Fibroblast of skin of left quadriceps (primary cell): ENCODE data around the gene SYT12.

Experiments
- DNase-seq, 2 experiments: peaks; one replicate each; pipeline ENCODE4 v3.0.0-alpha.2; 2013; ENCODE audit warnings: low read depth in 2 of 2

SYT12 gene

DNA sequence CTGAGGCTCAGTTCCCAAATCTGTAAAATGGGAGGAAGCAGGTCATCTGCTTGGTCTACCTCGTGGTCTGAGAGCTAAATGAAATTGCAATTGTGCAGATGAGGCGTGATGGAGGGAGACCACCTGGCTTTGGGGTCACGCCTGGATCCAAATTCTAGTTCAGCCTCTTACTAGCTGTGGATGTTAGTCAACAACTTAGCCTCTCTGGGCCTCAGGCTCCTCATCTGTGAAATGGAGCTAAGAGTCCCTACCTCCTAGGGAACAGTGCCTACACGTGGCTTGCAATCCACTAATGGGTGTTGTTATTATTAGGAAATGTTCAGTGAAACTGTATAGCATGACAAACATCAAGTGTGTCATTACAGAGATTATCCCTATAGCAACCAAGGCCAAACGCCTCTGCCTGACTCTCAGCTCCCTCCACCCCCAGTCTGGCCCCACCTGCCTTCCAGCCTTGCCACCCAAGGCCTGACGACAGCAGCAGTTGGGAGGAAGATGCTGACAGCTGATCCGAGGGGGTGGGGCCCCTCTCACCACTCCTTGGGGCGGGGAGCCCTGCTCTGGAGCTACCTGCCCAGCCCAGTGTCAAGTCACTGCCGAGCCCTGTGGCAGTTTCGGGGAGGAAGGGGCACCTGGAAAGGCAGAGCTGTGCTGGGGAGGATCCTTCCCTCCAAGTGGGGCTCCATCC lies 32.0 kb downstream of the SYT12 start:
- no peak for DNase-seq

DNA sequence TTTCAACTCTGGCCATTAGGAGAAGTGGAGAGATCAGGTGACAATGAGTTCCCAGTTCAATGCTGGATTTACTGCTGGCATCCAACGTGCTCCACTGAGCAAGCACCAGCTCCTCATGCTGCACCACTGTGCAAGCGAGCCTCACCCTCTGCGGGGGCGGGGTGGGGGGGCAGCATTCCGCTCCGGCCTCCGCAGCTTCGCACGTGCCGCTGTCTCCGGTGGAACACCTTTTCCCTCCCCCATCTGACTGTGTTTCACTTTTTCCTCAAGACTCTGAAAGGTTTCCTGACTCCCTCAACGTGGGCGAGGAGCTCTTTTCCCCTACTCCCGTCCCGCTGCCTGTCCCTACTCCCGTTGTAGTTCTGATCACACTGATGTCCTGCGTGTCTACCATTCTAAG lies 32.9 kb downstream of the SYT12 start:
- DNase-seq: no peak

DNA sequence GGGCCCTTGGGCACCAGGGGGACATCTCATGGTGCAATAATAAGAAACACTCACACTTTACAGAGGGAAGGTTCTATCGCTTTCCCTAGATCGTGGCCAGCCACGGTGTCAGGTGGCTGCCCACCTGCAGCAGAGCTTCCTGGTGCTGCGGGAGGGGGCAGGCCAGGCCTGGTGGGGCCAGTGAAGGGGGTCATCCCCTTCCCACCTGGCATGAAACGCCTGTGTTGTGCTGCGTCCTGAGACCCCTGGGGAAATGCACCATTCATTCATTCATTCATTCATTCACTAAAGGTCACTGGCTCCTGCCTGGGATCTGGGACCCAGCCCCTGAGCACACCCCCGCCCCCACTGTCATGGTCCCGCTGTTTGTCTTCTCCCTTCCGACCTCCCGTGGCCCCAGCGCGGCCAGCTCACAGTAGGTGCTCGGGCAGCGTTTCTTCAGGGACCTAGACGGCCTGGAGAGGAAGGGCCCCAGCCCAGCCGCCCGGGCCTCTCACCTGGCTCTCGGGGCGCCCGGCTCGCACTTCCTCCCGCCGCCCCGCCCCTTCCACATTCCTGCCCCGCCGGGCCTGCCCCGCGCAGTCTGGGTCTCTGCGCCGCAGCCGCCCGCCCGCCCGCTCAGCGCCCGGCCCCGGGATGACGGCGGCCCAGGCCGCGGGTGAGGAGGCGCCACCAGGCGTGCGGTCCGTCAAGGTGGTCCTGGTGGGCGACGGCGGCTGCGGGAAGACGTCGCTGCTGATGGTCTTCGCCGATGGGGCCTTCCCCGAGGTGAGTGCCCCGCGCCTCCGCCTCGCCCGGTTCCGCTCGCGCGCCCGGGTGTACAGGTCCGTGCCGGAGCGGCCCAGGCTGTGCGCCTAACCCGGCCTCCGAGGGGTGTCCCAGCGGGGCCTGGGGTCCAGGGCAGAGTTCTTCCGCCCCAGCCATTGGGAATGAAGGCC lies 33.6 kb downstream of the SYT12 start, which contains the start of gene RHOD:
TSS of gene RHOD (plus strand) at position 581 of the 938 bp plus-strand sequence. CDS start at position 637, 56 bp downstream.
- DNase-seq: no peak

DNA sequence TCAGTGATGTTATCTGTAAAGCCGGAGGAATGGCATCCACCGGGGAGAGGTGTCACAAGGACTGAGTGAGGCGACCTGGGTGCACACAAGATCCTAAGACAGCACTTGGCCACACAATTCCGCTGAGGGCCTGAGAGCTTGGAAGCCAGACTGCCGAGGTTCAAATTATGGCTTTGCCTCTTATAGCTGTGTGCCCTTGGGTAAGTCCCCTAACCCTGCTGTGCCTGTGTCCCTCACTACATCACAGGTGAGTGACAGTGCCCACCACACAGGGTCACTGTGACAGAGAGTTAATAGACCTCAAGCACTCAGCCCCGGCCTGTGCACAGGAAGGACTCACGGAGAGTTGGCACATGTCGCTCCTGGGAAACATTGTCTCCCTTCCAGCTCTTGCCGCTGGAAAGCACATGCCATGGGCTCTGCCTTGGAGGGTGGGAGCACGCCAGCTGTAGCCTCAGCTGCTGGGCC lies 34.3 kb downstream of the SYT12 start:
- DNase-seq: no peak

- DNase-seq: no peak
Measured at GRCh38 chr11:67058506-67058905, 35.6 kb downstream of the SYT12 start.

- no peak for DNase-seq
Measured at GRCh38 chr11:67059671-67060070, 36.7 kb downstream of the SYT12 start.

GRCh38 chr11:67060111-67060522 lies 37.2 kb downstream of the SYT12 start:
- DNase-seq: no peak

GRCh38 chr11:67062526-67063373 lies 39.8 kb downstream of the SYT12 start:
- no peak for DNase-seq

DNA sequence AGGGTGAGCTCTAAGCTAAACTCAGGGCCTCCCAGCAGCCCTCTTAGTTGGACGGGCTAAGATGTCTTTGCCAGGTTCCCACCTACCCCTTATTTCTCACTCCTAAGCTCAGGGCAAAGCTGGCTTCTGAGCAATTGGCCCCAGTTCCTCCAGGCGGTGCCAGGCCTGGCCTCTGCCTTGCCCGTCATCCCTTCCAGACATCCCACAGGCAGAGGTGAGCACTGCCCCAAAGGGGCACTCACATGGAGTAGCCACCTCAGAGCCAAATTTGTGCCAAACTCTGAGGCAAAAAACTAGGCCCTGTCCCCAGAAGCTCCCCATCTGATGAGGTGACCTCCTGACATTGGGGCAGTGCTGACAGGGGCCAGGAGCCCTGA lies 43.4 kb downstream of the SYT12 start:
- DNase-seq: no peak

DNA sequence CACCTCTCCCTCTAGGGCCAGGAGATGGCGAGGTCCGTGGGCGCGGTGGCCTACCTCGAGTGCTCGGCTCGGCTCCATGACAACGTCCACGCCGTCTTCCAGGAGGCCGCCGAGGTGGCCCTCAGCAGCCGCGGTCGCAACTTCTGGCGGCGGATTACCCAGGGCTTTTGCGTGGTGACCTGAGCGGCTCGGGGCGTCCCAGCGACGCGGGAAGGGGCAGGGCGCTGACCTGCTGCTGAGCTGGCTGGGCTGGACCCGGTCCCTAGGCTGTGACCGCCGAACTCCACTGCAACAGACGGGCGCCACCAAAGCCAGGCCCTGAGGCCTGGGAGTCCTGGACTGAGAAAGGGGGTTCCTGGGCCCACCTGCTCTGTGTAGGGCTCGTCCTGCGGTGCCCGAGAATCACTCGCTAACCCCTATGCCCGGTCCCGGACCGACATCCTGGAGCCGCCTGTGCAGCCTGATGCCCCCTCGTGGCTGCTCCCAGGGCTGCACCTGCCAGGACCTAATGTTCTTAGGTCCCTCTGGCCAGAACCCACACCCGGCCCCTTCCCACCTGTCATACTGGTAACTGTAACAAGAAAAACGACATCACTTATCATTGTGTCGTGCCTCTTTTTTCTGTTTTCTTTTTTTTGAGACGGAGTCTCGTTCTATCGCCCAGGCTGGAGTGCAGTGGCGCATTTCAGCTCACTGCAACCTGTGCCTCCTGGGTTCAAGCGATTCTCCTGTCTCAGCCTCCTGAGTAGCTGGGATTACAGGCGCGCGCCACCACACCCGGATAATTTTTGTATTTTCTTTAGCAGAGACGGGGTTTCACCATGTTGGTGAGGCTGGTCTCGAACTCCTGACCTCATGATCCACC lies 48.7 kb downstream of the SYT12 start:
- DNase-seq: no peak

- DNase-seq: no peak
Measured at GRCh38 chr11:67072295-67072694, 49.4 kb downstream of the SYT12 start.

DNA sequence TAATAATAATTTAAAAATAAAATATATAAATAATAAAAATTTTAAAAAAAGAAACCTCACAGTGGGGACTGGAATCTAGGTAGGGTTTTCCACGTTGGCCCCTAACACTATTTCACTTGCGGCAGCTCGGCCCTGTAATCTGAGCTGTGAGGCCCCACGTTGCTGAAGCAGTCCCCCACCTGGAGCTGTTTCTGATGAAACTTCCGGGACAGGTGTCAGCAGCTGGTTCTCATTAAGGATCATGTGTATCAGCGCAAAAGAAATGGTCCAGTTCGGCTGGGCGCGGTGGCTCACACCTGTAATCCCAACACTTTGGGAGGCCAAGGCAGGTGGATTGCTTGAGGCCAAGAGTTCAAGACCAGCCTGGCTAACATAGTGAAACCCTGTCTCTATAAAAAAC lies 51.0 kb downstream of the SYT12 start:
- DNase-seq: no peak

DNA sequence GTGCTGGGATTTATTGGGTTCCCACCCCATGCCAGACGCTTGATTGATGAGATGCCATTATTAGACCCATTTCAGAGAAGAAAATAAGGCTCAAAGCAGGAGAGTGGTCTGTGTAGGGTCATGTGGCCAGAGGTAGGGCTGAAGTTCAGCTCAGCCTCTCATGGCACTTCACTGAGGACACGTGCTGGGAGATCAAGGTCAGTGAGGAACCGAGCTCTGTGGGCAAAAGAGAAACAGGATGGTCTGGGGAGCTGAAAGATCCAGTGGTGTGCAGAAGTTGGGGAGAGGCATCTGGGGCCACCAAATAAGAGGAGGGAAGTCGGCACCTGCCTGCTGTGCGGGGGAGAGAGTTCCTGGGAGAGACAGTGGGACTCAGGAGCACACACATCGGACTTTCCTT lies 53.3 kb downstream of the SYT12 start:
- no peak for DNase-seq

DNA sequence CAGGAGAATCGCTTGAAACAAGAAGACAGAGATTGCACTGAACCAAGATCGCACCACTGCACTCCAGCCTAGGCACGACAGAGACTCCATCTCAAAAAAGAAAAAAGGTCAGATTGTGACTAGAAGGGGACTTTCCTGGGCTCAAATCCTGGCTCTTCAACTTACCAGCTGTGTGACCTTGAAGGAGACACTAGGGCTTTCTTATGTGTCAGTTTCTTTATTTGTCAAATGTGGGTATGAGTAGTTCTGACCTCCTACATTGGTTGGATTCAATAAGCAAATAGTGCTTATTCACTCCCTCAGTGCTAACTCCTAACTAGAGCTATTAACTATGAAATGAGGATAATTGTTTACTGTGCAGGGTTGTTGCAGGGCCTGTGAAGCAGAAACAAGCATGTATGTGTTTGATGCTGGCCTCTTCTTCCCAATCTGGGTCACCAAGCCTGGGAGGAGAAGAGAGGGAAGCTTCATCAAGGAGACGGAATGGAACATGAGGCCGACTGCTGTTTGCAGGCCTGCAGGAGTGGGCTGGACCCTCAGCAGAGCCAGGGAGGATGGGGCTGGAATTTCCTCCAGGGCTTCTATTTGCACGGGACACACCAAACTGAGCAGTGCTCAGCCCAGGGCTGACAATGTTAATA lies 56.3 kb downstream of the SYT12 start:
- DNase-seq: no peak

DNA sequence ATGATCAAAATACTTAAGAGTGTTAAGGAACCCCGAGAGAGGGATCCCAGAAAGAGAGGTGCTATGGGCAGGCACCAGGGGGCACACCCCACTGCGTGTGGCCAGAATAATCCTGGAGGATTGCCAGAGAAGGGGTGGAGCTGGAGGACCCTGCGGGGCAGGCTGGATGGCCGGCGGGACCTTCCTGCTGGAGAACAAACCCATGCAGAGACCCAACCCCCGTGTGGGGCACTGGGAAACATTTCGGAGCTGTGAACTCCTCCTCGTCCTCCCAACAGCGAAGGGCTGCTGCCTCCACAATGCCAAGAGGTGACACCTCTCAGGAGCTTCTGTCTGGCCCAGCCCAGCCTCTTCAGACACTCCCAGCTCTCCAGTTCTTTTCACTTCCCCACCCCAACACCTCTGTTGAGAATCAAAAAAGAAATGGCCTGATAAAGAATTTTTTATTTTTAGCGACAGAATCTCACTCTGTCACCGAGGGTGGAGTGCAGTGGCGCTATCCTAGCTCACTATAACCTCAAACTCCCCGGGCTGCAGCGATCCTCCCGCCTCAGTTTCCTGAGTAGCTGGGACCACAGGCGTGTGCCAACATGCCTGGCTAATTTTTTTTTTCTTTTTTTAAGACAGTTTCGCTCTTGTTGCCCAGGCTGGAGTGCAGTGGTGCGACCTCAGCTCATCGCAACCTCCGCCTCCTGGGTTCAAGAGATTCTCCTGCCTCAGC lies 59.3 kb downstream of the SYT12 start:
- no peak for DNase-seq

GRCh38 chr11:67083786-67084366 lies 60.9 kb downstream of the SYT12 start:
- DNase-seq: no peak

DNA sequence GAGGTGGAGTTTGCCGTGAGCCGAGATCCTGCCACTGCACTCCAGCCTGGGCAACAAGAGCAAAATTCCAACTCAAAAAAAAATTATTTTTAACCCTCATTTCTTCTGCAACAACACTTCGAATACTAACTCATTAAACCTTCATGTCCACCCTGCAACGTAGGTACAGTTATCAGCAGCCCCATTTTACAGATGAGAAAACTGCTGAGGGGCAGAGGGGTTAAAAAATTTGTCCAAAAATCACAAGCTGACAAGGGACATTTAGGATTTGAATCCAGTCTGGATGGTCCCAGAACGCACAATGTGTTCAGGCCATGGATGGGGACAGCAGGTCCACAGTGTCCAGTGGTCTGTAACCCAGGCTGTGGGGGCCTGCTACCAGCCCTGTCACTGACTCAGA lies 62.7 kb downstream of the SYT12 start:
- DNase-seq: no peak

DNA sequence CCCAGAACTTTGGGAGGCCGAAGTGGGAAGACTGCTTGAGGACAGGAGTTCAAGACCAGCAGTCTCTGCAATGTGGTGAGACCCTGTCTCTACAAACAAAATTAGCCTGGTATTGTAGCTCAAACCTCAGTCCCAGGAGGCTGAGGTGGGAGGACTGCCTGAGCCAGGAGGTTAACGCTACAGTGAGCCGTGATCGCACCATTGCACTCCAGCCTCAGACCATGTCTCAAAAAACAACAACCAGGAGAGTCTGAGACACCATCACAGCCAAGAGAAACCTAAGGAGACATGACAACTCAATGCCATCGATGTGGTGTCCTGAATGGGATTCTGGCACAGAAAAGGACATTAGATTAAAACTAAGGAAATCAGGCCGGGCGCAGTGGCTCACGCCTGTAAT lies 67.8 kb downstream of the SYT12 start:
- DNase-seq: no peak

DNA sequence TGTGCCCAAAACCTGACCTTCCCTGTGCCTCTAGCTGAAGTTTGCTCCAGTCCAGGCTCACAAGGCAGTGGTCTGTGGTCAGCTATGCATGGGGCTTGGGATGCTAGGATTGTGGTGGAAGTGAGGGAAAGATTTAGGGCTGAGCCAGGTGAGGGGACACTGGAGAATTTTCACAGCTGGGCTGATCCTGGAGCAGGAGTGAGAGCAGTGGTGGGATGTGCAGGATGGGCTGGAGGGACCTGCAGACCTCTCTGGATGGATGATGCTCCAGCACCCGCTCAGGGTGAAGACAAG lies 72.2 kb downstream of the SYT12 start:
- no peak for DNase-seq
